ENCODE results near the gene CPEB1. TPM values are rescaled to one million over a fixed set of nuclear protein-coding genes. Genes with fewer than 3 reads are reported as not detected.

CPEB1 gene
- total and polyA plus RNA-seq, 2 donors (not counting 1 experiment from before 2014, with no cell fraction given), result 0.19 to 0.62 TPM

DNA sequence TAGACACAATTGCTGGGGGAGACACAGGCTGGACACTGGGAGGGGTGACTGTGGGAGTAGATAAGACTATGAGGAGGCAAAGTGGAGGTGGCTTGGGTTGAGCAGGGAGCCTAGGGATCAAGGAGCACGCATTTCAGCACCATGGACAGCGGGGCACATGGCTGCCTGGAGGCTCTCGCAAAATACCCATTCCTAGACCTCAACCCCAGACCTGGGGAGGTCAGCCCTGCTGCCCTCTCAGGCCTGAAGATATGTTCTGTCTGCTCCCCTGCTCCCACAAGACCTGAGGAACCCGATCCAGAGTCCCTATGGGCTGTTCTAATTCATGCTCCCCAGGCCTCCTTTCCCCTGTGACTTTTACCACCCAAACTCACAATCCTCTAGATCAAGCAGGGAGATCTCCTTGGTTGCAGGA is 16.0 kb upstream of the CPEB1 start:
- intact Hi-C loops (cut with micrococcal nuclease), result no loop called here
- no peak overlapping the region for H2AFZ ChIP-seq (ENCODE audit: insufficient read depth, low read depth, low read length, poor library complexity, severe bottlenecking)
- no peak overlapping the region for H3K9ac ChIP-seq (ENCODE audit: low read length)
- H4K20me1 ChIP-seq (ENCODE audit: control insufficient read depth, insufficient read depth, low read length, poor library complexity, severe bottlenecking), result no peaks in the 10 kb centered on the region
- ChIA-PET CTCF (no interaction called here), POLR2A (no interaction called here)
- no peak overlapping the region for H3K27ac Mint-ChIP-seq
- no peaks in the 10 kb centered on the region for H3K4me1 ChIP-seq (ENCODE audit: control insufficient read depth in 2 of 2, insufficient read depth in 2 of 2, low read length in 2 of 2)
- no peaks in the 10 kb centered on the region for H3K36me3 ChIP-seq (replicated peaks in 1 of 2; ENCODE audit: control extremely low read depth in 1 of 2, control insufficient read depth in 1 of 2, extremely low read depth in 1 of 2, insufficient read depth in 2 of 2, low read length in 1 of 2)
- DNase-seq (peak; percentile 30), ATAC-seq (ENCODE audit: low read depth) (no peak)
- H3K4me3 Mint-ChIP-seq, result no peak overlapping the region
- no peaks in the 10 kb centered on the region for H3K4me1 Mint-ChIP-seq
- H3K4me3 ChIP-seq (ENCODE audit: control extremely low read depth in 1 of 5, extremely low read depth in 1 of 5, insufficient read depth in 1 of 5, low read depth in 2 of 5, low read length in 4 of 5), result no peak overlapping the region
- H3K27me3 ChIP-seq (replicated peaks in 1 of 4; ENCODE audit: control extremely low read depth in 1 of 4, control insufficient read depth in 3 of 4, insufficient read depth in 4 of 4, low read length in 3 of 4), result peaks cover 0 to 20% (median 0%) of the 10 kb centered on the region in 4 experiments
- no peak overlapping the region for H3K27ac ChIP-seq (ENCODE audit: low read length in 2 of 2)
- H3K9me3 ChIP-seq (ENCODE audit: control extremely low read depth in 1 of 3, control insufficient read depth in 2 of 3, insufficient read depth in 1 of 3, low read length in 2 of 3), result peaks cover 0 to 8% (median 0%) of the 10 kb centered on the region in 3 donors
- no peak for TF ChIP-seq EZH2 (IDR thresholded peaks at IDR 0.05; ENCODE audit: borderline replicate concordance, insufficient read depth, low read depth, low read length, poor library complexity, severe bottlenecking)
- TF ChIP-seq, protein P1, sequence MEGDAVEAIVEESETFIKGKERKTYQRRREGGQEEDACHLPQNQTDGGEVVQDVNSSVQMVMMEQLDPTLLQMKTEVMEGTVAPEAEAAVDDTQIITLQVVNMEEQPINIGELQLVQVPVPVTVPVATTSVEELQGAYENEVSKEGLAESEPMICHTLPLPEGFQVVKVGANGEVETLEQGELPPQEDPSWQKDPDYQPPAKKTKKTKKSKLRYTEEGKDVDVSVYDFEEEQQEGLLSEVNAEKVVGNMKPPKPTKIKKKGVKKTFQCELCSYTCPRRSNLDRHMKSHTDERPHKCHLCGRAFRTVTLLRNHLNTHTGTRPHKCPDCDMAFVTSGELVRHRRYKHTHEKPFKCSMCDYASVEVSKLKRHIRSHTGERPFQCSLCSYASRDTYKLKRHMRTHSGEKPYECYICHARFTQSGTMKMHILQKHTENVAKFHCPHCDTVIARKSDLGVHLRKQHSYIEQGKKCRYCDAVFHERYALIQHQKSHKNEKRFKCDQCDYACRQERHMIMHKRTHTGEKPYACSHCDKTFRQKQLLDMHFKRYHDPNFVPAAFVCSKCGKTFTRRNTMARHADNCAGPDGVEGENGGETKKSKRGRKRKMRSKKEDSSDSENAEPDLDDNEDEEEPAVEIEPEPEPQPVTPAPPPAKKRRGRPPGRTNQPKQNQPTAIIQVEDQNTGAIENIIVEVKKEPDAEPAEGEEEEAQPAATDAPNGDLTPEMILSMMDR (IDR thresholded peaks at IDR 0.05), result no peak
- H3K27me3 Mint-ChIP-seq, result peaks cover 43% of the 10 kb centered on the region
- H3K9me3 Mint-ChIP-seq (ENCODE audit: insufficient read depth), result no peaks in the 10 kb centered on the region
- WGBS (ENCODE audit: insufficient coverage), result 30% methylated on average over 4 of the region's 4 CpGs
- H3K4me2 ChIP-seq (replicated peaks; ENCODE audit: low read depth, low read length, poor library complexity, severe bottlenecking), result no peak overlapping the region
- no peaks in the 10 kb centered on the region for H3K79me2 ChIP-seq (ENCODE audit: control insufficient read depth, insufficient read depth, low read length)

DNA sequence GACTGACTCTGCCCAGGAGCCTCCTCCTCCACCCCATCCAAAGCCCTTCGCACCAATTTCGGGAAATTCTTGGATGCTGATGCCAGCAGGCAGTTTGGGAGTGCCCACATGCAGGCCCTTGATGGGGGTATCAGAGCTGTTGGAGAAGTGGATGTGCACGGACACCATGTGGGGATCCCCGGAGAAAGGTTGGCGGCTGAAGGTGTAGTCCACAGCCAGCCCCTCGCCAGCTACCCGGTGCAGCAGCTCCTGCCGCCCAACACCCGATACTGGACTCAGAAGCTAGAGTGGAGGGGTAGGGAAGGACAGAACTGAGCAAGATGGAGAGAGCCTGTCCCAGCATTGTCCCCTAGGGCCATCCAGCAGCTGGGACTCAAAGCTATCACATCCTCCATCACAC is 15.5 kb upstream of the CPEB1 start:
- no peak for DNase-seq
- no peak overlapping the region for H3K27ac ChIP-seq (ENCODE audit: low read length in 2 of 2)
- no peaks in the 10 kb centered on the region for H3K36me3 ChIP-seq (replicated peaks in 1 of 2; ENCODE audit: control extremely low read depth in 1 of 2, control insufficient read depth in 1 of 2, extremely low read depth in 1 of 2, insufficient read depth in 2 of 2, low read length in 1 of 2)
- H3K27ac Mint-ChIP-seq, result no peak overlapping the region
- peaks cover 39% of the 10 kb centered on the region for H3K27me3 Mint-ChIP-seq
- H3K79me2 ChIP-seq (ENCODE audit: control insufficient read depth, insufficient read depth, low read length), result no peaks in the 10 kb centered on the region
- no peak overlapping the region for H3K4me3 ChIP-seq (ENCODE audit: control extremely low read depth in 1 of 5, extremely low read depth in 1 of 5, insufficient read depth in 1 of 5, low read depth in 2 of 5, low read length in 4 of 5)
- POLR2A ChIA-PET, result no interaction called here
- H3K4me1 ChIP-seq (ENCODE audit: control insufficient read depth in 2 of 2, insufficient read depth in 2 of 2, low read length in 2 of 2), result no peaks in the 10 kb centered on the region
- no peak overlapping the region for H3K4me3 Mint-ChIP-seq
- intact Hi-C loops (cut with micrococcal nuclease), result no loop called here
- no peaks in the 10 kb centered on the region for H4K20me1 ChIP-seq (ENCODE audit: control insufficient read depth, insufficient read depth, low read length, poor library complexity, severe bottlenecking)
- WGBS (ENCODE audit: insufficient coverage), result 98% methylated on average over 3 of the region's 9 CpGs
- no peaks in the 10 kb centered on the region for H3K9me3 Mint-ChIP-seq (ENCODE audit: insufficient read depth)
- H3K4me2 ChIP-seq (replicated peaks; ENCODE audit: low read depth, low read length, poor library complexity, severe bottlenecking), result no peak overlapping the region
- no peak for TF ChIP-seq EZH2 (IDR thresholded peaks at IDR 0.05; ENCODE audit: borderline replicate concordance, insufficient read depth, low read depth, low read length, poor library complexity, severe bottlenecking)
- TF ChIP-seq, protein P1 (IDR thresholded peaks at IDR 0.05), result no peak
- H3K9me3 ChIP-seq (ENCODE audit: control extremely low read depth in 1 of 3, control insufficient read depth in 2 of 3, insufficient read depth in 1 of 3, low read length in 2 of 3), result peaks cover 0 to 8% (median 0%) of the 10 kb centered on the region in 3 donors
- ATAC-seq (ENCODE audit: low read depth), result no peak
- no peak overlapping the region for H3K9ac ChIP-seq (ENCODE audit: low read length)
- peaks cover 0 to 24% (median 0%) of the 10 kb centered on the region in 4 experiments for H3K27me3 ChIP-seq (replicated peaks in 1 of 4; ENCODE audit: control extremely low read depth in 1 of 4, control insufficient read depth in 3 of 4, insufficient read depth in 4 of 4, low read length in 3 of 4)
- H2AFZ ChIP-seq (ENCODE audit: insufficient read depth, low read depth, low read length, poor library complexity, severe bottlenecking), result no peak overlapping the region
- CTCF ChIA-PET, result no interaction called here
- no peaks in the 10 kb centered on the region for H3K4me1 Mint-ChIP-seq

Measured in B cell (primary cell).